Breast epithelium (tissue), 4 donors: ENCODE data around the gene C17orf113. TPM values are rescaled to one million over a fixed set of nuclear protein-coding genes. Genes with fewer than 3 reads are reported as not detected.

Source experiments
- DNase-seq, 2 donors: peaks; one replicate each; pipeline ENCODE4 v3.0.0-alpha.2; 2019; ENCODE audit warnings: low spot score in 2 of 2
- H3K27ac ChIP-seq, 2 donors: fragments of 200-600 bp; sonication (generic) in 1 of 2; one replicate each; pipeline ENCODE4 v1.5.1; 2016 to 2019; ENCODE audit warnings: mild to moderate bottlenecking in 1 of 2
- H3K27me3 ChIP-seq, 2 donors: fragments of 200-600 bp; sonication (generic) in 1 of 2; one replicate each; pipeline versions ENCODE4 v1.5.1 to v1.6.0; 2017 to 2019; ENCODE audit warnings: control low read depth in 1 of 2, mild to moderate bottlenecking in 1 of 2
- H3K36me3 ChIP-seq: fragments of 200-600 bp; one replicate; pipeline ENCODE4 v1.5.1; 2019
- H3K4me1 ChIP-seq, 2 donors: fragments of 200-600 bp; sonication (generic); one replicate each; pipeline ENCODE4 v1.5.1; 2016 to 2019; ENCODE audit warnings: control low read depth in 1 of 2
- H3K4me3 ChIP-seq, 3 donors: fragments of 200-600 bp; sonication (generic); 1 replicate in 2 of 3; 2 replicates in 1 of 3; pipeline ENCODE4 v1.5.1; 2016 to 2019; ENCODE audit warnings: mild to moderate bottlenecking in 3 of 3, moderate library complexity in 2 of 3
- H3K9me3 ChIP-seq, 2 donors: fragments of 200-600 bp; sonication (generic) in 1 of 2; one replicate each; pipeline ENCODE4 v1.5.1; 2016 to 2019; ENCODE audit warnings: control low read depth in 1 of 2
- POLR2A ChIP-seq: fragments of 450-650 bp; IDR thresholded peaks from one replicate; pipeline ENCODE4 v1.6.1; 2016; ENCODE audit warnings: antibody characterized with exemption, mild to moderate bottlenecking, moderate library complexity
- POLR2AphosphoS5 ChIP-seq, 3 donors: sonication (generic); formaldehyde crosslinking; IDR thresholded peaks; one replicate each; pipeline ENCODE4 v1.6.1; 2017; ENCODE audit warnings: antibody characterized with exemption in 3 of 3
- intact Hi-C: fragments of 100-400 bp; cut with DNase I; formaldehyde crosslinking; loops from one replicate; pipeline ENCODE4 v1.15.1; 2023; ENCODE audit warnings: low total_unique reads
- total RNA-seq, 3 donors: library from RNA; depleted of rRNA; stranded (reverse); fragments of >200 nt; gene quantifications; one replicate each; pipeline ENCODE4 v1.1.0, GENCODE V29; 2016
- TF ChIP-seq, protein P1 (sequence below), 3 donors: fragments of 450-650 bp; IDR thresholded peaks; one replicate each; pipeline ENCODE4 v1.5.1; 2016 to 2017; ENCODE audit warnings: antibody characterized with exemption in 3 of 3, mild to moderate bottlenecking in 3 of 3, moderate library complexity in 3 of 3

The C17orf113 gene
- total RNA-seq, 3 donors from 2014 or later: 1.3 to 4.0 (median 2.3) TPM

DNA sequence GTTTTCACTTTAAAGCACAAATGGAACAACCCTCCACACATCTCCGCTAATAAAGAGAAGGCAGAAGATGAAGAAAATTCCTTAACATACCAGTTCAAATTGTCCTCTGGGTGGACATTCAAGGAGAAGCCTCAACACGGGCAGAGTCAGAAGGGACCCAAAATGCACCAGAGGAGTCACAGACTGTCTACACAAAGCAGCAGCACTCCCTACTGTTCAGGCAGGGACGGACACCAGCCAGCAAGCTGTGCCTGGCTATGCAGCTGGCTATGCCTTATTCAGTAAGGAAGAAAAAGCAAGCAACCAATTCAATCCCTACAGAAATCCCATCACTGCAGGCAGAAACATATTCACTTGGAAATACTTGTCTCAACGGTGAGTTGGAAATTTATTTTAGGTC is 41.2 kb downstream of the C17orf113 start:
- Histone ChIP-seq H3K4me1 (no peaks in the 10 kb centered on the region), H3K36me3 (no peaks in the 10 kb centered on the region), H3K4me3 (no peak overlapping the region), H3K9me3 (no peaks in the 10 kb centered on the region), H3K27ac (no peak overlapping the region), H3K27me3 (no peaks in the 10 kb centered on the region)
- intact Hi-C loops: no loop called here
- no peak for DNase-seq
- TF ChIP-seq POLR2AphosphoS5 (IDR thresholded peaks at IDR 0.05) (no peak), POLR2A (no peak)
- TF ChIP-seq, protein P1, sequence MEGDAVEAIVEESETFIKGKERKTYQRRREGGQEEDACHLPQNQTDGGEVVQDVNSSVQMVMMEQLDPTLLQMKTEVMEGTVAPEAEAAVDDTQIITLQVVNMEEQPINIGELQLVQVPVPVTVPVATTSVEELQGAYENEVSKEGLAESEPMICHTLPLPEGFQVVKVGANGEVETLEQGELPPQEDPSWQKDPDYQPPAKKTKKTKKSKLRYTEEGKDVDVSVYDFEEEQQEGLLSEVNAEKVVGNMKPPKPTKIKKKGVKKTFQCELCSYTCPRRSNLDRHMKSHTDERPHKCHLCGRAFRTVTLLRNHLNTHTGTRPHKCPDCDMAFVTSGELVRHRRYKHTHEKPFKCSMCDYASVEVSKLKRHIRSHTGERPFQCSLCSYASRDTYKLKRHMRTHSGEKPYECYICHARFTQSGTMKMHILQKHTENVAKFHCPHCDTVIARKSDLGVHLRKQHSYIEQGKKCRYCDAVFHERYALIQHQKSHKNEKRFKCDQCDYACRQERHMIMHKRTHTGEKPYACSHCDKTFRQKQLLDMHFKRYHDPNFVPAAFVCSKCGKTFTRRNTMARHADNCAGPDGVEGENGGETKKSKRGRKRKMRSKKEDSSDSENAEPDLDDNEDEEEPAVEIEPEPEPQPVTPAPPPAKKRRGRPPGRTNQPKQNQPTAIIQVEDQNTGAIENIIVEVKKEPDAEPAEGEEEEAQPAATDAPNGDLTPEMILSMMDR (IDR thresholded peaks at IDR 0.05): no peak

GRCh38 chr17:42005166-42005565 is 45.2 kb downstream of the C17orf113 start:
- Histone ChIP-seq H3K4me1 (no peaks in the 10 kb centered on the region), H3K27ac (no peak overlapping the region), H3K4me3 (no peak overlapping the region), H3K27me3 (no peaks in the 10 kb centered on the region), H3K9me3 (no peaks in the 10 kb centered on the region), H3K36me3 (no peaks in the 10 kb centered on the region)
- intact Hi-C loops: no loop called here
- no peak for DNase-seq
- TF ChIP-seq POLR2A: no peak
- no peak for TF ChIP-seq POLR2AphosphoS5 (IDR thresholded peaks at IDR 0.05)
- TF ChIP-seq, protein P1 (IDR thresholded peaks at IDR 0.05): no peak

DNA sequence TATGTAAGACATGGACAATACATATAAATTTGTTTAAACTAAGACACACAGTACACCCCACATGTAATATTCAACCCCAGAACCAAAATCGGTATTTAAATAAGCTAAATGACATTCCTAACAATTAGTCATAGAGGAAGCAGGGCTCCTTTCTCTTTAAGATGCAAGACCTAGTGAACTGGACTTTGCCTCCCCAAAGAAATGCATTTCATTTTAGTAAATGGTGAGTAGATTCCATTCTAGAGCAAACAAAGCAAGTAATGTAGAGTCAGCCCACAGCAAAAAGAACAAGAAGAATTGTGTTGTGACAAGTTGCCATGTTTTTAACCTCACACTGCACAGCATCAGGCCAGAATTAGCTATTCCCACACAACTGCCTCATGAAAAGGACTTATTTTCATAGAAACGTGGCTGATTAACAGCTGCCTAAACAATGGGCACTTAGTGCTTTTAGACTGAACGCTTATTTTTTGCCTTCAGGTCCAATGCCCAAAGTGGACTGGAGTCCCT is 47.6 kb downstream of the C17orf113 start:
- Histone ChIP-seq H3K36me3 (no peaks in the 10 kb centered on the region), H3K27ac (no peak overlapping the region), H3K4me1 (no peaks in the 10 kb centered on the region), H3K9me3 (no peaks in the 10 kb centered on the region), H3K4me3 (no peak overlapping the region), H3K27me3 (no peaks in the 10 kb centered on the region)
- intact Hi-C loops: no loop called here
- TF ChIP-seq, protein P1 (IDR thresholded peaks at IDR 0.05): no peak
- TF ChIP-seq POLR2AphosphoS5 (IDR thresholded peaks at IDR 0.05): no peak
- TF ChIP-seq POLR2A: no peak
- DNase-seq: no peak

- Histone ChIP-seq H3K36me3 (no peaks in the 10 kb centered on the region), H3K27ac (no peak overlapping the region), H3K27me3 (no peaks in the 10 kb centered on the region), H3K9me3 (no peaks in the 10 kb centered on the region), H3K4me1 (no peaks in the 10 kb centered on the region), H3K4me3 (no peak overlapping the region)
- no peak for DNase-seq
- no peak for TF ChIP-seq POLR2A
- no peak for TF ChIP-seq POLR2AphosphoS5 (IDR thresholded peaks at IDR 0.05)
- TF ChIP-seq, protein P1 (IDR thresholded peaks at IDR 0.05): no peak
- intact Hi-C loops: no loop called here
These were observed 48.1 kb downstream of the C17orf113 start for GRCh38 chr17:42002175-42002791.

DNA sequence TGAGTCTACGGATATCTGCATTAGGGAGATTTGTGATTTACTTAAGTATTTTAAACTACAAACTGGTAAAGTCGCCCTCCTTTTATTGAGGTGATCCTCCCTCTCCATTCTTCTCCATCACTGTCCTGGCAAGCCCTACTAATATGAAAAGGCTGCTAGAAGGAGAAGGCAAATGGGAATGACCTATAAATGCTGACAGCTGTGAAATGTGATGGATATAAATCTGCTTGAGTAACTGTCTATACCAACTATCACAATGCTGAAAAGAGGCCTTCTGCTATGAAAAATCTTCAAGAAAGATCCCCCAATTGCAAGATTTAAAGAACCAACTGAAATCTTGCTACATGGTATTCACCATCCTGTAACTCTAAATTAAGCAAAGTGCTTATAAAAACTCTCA is 48.7 kb downstream of the C17orf113 start:
- H3K36me3 ChIP-seq: no peaks in the 10 kb centered on the region

More for the DNA sequence above, 48.7 kb downstream of the C17orf113 start:
- no peak for DNase-seq
- Histone ChIP-seq H3K4me3 (no peak overlapping the region), H3K4me1 (no peaks in the 10 kb centered on the region), H3K9me3 (no peaks in the 10 kb centered on the region), H3K27ac (no peak overlapping the region), H3K27me3 (no peaks in the 10 kb centered on the region)
- TF ChIP-seq POLR2A (no peak), POLR2AphosphoS5 (IDR thresholded peaks at IDR 0.05) (no peak)
- TF ChIP-seq, protein P1 (IDR thresholded peaks at IDR 0.05): no peak
- intact Hi-C loops: no loop called here
